ENCODE measurements around the gene CFAP20DC. TPM values are rescaled to one million over a fixed set of nuclear protein-coding genes. Genes with fewer than 3 reads are reported as not detected.

Gene CFAP20DC
- total and polyA plus RNA-seq, 2 of the 8 experiments (the other 6 are each of a cell fraction or from before 2014, with no cell fraction given) = 2.2 to 2.8 TPM

- H3K56ac ChIP-seq (replicated peaks; ENCODE audit: insufficient read length, low read depth, low read length) = no peak overlapping the region
- no peak overlapping the region for H2BK5ac ChIP-seq (ENCODE audit: low read depth, low read length)
- H3K79me2 ChIP-seq (ENCODE audit: control insufficient read depth in 1 of 2, insufficient read depth in 2 of 2, low read length in 2 of 2) = no peaks in the 10 kb centered on the region
- no peak overlapping the region for H2BK12ac ChIP-seq (ENCODE audit: low read depth, low read length)
- 87% methylated on average over 2 of the region's 2 CpGs; no CpG with 5 or more reads in 1 of the 2 experiments for WGBS, 2 experiments (ENCODE audit: extremely low coverage in 1 of 2, insufficient coverage in 1 of 2, insufficient read length in 1 of 2, insufficient replicate concordance in 2 of 2, low coverage in 1 of 2, low lambda C conversion rate in 2 of 2, missing lambda C conversion rate in 1 of 2)
- no peaks in the 10 kb centered on the region for H3K4me1 ChIP-seq (replicated peaks in 1 of 4; ENCODE audit: control insufficient read depth in 3 of 4, insufficient read depth in 4 of 4, low read length in 3 of 4)
- no peak overlapping the region for H2AFZ ChIP-seq (ENCODE audit: low read length)
- no peak overlapping the region for H2BK120ac ChIP-seq (replicated peaks; ENCODE audit: low read depth, low read length)
- TF ChIP-seq KDM1A (IDR thresholded peaks at IDR 0.05; ENCODE audit: borderline replicate concordance, low read length) (no peak), TBP (IDR thresholded peaks at IDR 0.05; ENCODE audit: low read depth, low read length) (no peak), HDAC6 (IDR thresholded peaks at IDR 0.05; ENCODE audit: low read depth, low read length) (no peak), CTCF (IDR thresholded peaks at IDR 0.05; ENCODE audit: control extremely low read depth in 1 of 3, insufficient read depth in 1 of 3, low read depth in 1 of 3, low read length in 3 of 3) (no peak), ZNF274 (IDR thresholded peaks at IDR 0.05; ENCODE audit: borderline replicate concordance, extremely low read depth, low read length) (no peak), EZH2 (IDR thresholded peaks at IDR 0.05; ENCODE audit: low read depth, low read length, severe bottlenecking) (no peak), POLR2AphosphoS5 (IDR thresholded peaks at IDR 0.05; ENCODE audit: low read depth, low read length) (no peak), TAF7 (optimal IDR thresholded peaks at IDR 0.05; ENCODE audit: borderline replicate concordance, low read depth, low read length) (no peak), ASH2L (IDR thresholded peaks at IDR 0.05; ENCODE audit: low read length) (no peak), GTF2F1 (IDR thresholded peaks at IDR 0.05; ENCODE audit: borderline replicate concordance, low read depth, low read length) (no peak)
- no peak overlapping the region for H3K4ac ChIP-seq (replicated peaks; ENCODE audit: insufficient read length, low read depth, low read length)
- CTCF ChIA-PET (ENCODE audit: partially characterized antibody) = no interaction called here
- no peak overlapping the region for H3K18ac ChIP-seq (ENCODE audit: extremely low read depth, low read length)
- H4K5ac ChIP-seq (ENCODE audit: insufficient read length, low read depth, low read length) = no peak overlapping the region
- no peak overlapping the region for H3K4me2 ChIP-seq (ENCODE audit: insufficient read depth in 1 of 2, low read depth in 2 of 2, low read length in 2 of 2)
- no peaks in the 10 kb centered on the region for H3K9me3 ChIP-seq (ENCODE audit: insufficient read depth in 2 of 2, low read depth in 1 of 2, low read length in 1 of 2)
- H3K27me3 ChIP-seq (replicated peaks in 1 of 4; ENCODE audit: control insufficient read depth in 3 of 4, extremely low read depth in 1 of 4, insufficient read depth in 3 of 4, low read length in 3 of 4) = no peaks in the 10 kb centered on the region
- POLR2A ChIA-PET (ENCODE audit: partially characterized antibody) = no interaction called here
- no peak overlapping the region for H3K27ac ChIP-seq (ENCODE audit: low read depth, low read length)
- H3K36me3 ChIP-seq (ENCODE audit: control insufficient read depth in 2 of 4, insufficient read depth in 4 of 4, low read length in 3 of 4) = no peaks in the 10 kb centered on the region
- no peak overlapping the region for H4K8ac ChIP-seq (ENCODE audit: extremely low read depth, insufficient read depth, low read length)
- H2BK20ac ChIP-seq (ENCODE audit: low read length) = no peak overlapping the region
- H3K9ac ChIP-seq (replicated peaks in 1 of 4; ENCODE audit: extremely low read depth in 1 of 4, low read depth in 3 of 4, low read length in 3 of 4) = no peak overlapping the region
- H3K79me1 ChIP-seq (ENCODE audit: low read depth, low read length) = no peaks in the 10 kb centered on the region
- no peak overlapping the region for H3K14ac ChIP-seq (ENCODE audit: insufficient read length)
- no peak for DNase-seq (ENCODE audit: low read depth in 1 of 2, low spot score in 2 of 2)
- H3K23me2 ChIP-seq (ENCODE audit: low read depth, low read length) = no peaks in the 10 kb centered on the region
- no peaks in the 10 kb centered on the region for H4K20me1 ChIP-seq (replicated peaks in 1 of 2; ENCODE audit: control insufficient read depth in 1 of 2, insufficient read depth in 2 of 2, low read length in 2 of 2)
- no peak overlapping the region for H4K91ac ChIP-seq (replicated peaks; ENCODE audit: insufficient read length, low read length)
- no peak for FAIRE-seq
- no peak overlapping the region for H3K23ac ChIP-seq (ENCODE audit: insufficient read length)
- H2BK15ac ChIP-seq (ENCODE audit: low read length) = no peak overlapping the region
- H3K4me3 ChIP-seq (ENCODE audit: extremely low read depth in 1 of 4, insufficient read depth in 2 of 4, low read depth in 3 of 4, low read length in 4 of 4) = no peak overlapping the region
- no peak overlapping the region for H2AK5ac ChIP-seq (ENCODE audit: low read depth, low read length)
Measured at GRCh38 chr3:59017617-59017984, 32.2 kb downstream of the CFAP20DC start.

All from H1 (cell line).